ENCODE results near the gene SMAD2.
"Not testable (repeated sequence)": the region's sequence is repeated elsewhere in the genome, so short reads cannot be mapped to it uniquely, and the experiment has no call there.

SMAD2 gene

DNA sequence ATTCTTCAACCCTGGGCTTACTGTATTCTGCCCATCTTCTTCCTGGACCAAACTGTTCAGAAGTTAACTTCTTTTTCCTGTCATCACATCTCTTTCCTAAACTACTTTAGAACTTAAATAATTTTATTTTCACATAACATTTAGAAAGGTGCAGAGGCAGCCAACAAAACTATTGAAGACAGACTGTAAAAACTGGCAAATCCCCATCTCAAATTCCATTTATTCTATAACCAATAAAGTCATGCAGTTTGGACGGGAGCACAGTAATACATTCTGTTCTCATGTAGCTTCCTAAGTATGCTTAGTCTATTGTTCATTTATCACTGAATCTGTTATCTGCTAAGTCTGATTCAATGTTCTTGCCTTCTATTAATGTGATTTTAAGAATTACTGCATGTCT is 99.1 kb downstream of the SMAD2 start:
- no peak for DNase-seq

DNA sequence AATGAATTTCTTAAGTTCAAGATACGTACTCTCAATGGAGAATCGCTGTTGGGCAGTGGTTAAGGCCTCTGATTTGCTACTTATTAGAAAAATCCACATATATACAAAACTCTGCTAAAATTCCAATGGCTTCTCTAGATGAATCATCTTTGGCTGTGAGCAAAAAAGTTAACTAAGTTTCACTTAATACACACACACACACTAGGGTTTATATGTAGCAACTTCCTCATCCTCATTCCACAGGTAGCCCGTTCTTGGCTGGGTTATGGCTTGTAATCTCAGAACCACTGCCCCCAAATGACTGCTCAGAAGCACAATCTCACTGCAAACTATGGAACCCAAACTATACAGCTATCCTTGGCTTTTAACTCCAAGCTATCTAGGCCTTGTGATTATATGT is 99.7 kb downstream of the SMAD2 start:
- no peak for DNase-seq

DNA sequence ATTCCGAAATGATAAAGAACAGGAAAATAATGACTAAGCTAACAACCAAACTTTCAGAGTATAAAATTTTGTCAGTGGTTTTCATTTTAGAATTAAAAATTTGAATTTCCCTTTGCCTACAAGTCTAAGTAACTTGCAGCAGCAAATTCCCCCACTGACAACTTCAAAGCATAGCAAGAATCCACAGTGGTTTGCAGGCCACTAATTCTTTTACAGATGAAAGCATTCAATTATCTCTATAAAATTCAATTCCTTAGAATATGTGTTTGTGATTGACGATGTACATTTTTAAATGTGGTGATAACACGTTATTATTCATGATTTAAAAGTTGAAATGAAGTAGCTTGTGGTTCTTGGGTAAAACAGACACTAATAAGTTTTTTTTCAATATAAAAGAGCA is 100.6 kb downstream of the SMAD2 start:
- no peak for DNase-seq

DNA sequence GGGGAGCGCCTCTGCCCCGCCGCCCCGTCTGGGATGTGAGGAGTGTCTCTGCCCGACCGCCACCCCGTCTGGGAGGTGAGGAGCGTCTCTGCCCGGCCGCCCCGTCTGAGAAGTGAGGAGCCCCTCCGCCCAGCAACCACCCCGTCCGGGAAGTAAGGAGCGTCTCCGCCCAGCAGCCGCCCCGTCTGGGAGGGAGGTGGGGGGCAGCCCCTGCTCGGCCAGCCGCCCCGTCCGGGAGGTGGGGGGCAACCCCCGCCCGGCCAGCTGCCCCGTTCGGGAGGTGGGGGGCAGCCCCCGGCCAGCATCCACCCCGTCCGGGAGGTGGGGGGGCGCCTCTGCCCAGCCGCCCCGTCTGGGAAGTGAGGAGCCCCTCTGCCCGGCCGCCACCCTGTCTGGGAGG is 102.4 kb downstream of the SMAD2 start:
- DNase-seq, result not testable (repeated sequence)

DNA sequence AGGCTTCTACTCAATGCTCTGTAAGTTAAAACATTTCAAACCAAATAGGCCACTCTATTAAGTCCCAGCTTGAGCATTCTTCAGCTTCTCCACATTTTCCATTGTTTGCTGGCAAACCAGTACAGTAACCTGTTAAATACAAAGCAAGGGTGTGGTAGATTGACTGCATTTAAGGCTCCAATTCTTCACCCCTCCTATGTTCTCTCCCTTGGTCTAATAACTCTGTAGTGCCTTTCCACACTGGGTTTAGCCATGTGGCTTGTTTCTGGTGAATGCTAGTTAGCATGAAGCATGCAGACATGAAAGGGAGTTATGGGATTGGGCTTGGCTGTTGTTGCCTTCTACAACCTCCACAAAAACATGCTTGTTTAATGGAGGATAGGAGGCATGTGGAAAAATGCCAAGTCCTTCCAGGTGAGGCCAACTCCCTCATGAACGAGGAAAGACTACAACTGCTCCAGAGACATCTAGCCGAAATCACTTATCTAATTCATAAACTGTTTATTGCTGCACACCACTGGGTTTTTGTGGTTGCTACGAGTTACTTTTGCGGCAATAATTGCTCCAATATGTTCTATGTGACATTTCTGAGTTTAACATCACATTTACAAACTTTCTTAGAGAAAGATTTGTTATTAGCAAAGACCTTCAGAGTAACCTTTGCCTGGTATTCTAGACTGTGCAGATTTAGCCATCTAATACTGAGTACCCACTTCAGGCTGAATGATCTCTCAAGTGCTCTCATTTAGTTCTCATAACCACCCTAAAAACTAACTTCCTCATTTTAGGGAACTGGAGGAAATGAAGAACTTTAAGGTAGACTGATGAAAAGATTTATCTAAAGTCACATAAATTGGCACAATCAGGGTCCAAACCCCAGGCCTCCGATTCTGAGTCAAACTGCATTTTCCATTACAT is 104.0 kb downstream of the SMAD2 start:
- no peak for DNase-seq

DNA sequence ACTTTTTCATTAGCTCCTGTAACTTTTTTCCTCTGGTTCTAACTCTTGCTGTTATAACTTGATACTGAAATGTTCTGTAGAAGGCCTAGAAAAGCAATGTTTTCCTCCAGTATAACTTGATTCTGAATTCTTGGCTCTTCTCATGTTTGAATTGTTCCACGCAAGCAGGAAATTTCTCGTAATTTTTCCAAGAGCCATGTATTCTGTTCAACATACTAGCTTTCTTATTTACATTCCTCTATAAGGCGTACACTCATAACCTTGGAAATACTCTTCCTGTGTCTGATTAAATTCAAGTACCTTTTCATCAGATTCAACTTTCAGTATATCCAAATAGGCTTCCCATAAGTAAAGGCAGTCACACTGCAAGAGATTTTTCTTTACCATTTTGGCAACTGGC is 109.1 kb downstream of the SMAD2 start:
- DNase-seq, result no peak

DNA sequence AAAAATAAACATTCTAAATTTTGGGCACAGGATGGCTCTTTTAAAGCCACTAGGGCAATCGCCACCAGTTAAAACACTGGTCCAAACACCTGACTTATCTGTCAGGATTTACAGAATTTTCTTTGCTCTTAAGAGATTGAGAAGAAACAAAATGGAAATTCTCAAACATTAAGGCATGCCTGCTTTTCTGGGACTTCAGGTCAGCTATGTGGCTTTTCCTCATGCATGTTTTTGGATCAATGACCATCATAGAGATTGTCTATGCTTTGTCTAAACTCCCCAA is 112.7 kb downstream of the SMAD2 start:
- no peak for DNase-seq

DNA sequence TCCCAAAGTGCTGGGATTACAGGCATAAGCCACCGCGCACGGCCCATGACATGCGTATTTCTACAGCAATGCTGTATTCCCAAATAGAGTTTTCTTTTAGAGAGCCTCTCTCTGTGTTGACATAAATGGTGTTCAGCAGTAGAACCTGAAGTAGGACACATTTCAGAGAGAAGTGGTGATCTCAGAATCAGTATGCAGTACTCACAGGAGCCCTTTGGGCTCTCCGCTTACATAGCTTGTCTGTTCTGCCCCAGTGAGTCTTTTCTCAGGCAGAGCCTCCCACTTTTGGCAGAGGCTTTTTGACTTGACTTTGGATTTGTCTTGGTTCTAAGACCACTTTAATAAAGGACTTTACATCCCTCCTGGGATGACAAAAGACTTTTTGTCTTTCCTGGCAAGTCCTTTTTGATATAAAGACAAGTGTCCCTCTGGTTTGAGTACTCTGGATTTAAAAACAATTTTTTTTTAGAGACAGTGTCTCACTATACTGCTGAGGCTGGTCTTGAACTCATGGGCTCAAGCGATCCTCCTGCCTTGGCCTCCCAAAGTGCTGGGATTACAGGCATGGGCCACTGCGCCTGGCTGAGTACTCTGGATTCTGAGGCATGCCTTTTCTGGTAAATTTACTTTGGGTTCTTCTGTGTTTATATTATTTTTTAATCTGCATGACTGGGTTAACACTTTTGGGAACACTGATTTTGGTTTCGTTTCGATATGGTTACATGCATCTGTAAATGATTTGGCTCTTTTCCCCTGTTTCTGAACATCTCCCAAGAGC is 113.3 kb downstream of the SMAD2 start:
- no peak for DNase-seq

DNA sequence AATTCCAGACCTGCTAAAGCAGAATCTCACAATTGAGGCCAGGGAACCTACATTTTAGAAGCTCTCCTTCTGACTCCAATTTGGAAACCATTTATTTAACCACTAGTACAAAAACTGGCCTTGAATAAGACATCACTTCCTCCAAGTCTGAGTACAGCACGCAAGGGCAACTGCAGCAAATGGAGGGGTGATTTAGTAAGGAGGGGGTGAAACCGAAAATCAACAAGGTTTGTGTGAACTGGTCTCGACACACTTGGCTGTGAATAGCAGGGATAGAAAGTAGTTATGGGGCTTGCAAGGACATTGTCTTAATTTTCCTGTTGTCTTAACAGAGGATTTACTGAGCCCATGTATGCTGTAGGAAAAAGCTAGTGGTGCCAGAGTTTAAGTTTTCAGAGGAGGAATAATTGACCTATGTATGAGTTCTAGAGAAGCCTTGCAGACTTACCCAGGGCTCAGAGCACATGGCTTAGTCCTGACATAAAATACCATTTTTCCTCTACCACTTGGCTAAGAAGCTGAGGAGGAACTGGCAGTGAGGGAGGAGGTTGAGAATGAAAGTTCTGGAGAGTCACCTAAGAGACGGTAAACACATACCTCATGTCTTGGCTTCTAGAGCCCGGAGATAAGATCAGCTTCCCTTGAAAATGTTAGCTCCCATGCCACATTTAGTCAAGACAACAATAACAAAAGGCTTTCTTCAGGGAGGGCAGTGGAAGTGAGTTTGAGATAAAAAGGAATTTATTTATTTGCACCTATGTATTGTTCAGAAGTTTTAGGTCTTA is 114.8 kb downstream of the SMAD2 start:
- no peak for DNase-seq

DNA sequence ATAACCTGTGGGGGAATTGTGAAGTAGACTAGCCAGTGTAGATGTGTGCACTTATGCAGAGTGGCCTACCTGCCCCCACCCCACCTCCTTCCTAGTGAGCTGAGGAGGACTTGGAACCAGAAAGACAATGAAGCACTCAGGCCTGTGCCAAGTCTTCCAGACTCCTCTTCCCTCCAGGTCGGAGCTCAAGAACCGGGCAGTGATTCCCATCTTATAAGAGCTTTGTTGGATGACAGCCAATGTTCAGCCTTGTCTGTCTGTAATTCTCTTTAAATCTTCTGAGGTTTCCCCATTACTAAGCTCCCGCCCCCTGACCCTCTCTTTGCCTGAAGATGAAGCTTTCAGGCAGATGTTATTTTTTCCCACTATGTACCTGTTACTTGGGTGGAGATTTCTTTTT is 121.0 kb downstream of the SMAD2 start:
- DNase-seq, result no peak

DNA sequence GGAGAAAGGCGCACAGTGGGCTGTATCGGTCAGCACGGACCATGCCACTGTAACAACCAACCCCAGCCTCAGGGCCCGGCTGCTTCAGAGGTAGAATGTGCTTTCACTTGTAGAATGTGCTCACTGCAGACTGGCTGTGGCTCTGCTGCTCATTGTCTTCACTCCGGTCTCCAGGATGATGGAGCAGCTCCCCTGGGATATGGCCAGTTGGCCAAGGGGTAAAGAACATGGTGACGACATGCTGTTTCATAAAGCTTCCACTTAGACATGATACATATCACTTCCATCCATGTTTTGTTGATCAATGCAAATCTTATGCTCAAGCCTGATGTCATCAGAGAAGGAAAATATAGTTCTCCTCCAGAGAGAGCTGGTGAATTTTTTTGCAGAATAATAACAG is 127.7 kb downstream of the SMAD2 start:
- no peak for DNase-seq

DNA sequence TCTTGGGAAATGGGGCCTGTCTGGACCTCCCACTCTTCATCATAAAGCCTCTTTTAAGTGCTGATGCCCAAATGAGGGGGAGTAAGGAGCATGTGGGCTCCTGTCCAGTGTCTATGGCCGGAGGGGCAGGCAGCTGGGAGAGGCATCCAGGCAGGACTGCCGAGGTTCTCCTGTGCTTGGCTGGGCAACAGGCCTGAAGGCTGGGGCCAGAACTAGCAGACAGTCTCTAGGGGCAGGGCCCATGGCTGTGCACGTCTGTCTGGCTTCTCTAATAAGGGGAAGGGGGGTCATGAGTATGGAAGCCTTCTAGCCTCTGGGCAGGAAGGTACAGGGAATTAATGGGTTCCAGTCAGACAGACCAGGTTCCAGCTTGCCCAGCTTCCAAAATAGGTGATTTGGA is 128.6 kb downstream of the SMAD2 start:
- DNase-seq, result no peak

DNA sequence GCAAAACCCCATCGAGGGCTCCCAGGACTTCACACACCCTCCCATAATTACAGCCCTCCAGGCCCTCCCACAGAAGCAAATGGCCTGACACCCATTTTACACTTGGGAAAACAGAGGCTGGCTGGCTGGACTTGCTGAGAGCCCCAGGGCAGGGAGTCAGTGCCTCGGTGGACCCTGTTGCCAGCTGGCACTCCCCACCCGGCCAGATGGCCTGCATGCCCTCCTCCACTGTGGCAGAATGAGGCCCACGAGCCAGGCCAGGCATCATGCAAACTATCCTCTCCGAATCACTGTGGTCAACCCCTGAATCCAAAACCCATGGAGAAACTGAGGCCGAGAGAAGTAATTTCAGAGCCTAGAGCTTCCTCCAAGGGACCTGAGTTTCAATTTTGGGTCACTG is 129.7 kb downstream of the SMAD2 start:
- no peak for DNase-seq

DNA sequence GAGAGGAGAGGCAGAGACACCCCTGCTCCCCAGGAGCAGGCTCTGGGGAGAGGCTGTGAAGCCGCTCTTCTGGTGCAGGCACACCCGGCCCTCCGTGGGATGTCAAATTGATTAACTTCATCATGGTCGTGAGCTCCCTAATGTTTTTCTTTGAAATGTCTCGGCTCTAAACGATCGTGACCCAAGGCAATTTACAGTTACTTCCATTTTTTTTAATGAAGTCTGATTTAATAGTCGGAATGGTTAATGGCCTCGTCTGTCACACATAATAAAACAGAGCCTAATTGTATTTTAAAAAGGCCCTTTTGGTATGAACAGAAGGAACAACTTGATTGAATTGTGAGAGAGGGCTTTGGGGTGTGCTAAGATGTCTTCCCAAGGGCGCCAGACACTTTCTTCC is 130.2 kb downstream of the SMAD2 start:
- DNase-seq, result no peak

DNA sequence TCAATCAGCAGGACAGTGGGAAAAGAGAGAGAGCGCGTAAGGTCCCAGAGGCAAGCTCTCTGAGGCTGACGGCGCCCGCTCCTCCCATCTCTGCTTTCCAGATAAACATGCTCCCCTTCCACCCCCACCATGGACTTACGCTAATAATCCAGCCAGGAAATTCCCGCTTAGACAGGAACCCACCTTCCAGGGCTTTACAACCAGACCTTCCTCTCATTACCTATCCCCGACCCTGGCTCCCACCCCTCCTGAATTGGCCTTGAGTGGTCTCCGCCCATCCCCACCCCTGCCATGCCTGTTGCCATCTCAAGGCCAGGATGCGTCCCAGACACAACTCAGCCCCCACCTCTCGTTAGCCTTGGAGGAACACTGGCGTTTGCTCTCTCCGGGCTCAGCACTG is 131.1 kb downstream of the SMAD2 start:
- no peak for DNase-seq

DNA sequence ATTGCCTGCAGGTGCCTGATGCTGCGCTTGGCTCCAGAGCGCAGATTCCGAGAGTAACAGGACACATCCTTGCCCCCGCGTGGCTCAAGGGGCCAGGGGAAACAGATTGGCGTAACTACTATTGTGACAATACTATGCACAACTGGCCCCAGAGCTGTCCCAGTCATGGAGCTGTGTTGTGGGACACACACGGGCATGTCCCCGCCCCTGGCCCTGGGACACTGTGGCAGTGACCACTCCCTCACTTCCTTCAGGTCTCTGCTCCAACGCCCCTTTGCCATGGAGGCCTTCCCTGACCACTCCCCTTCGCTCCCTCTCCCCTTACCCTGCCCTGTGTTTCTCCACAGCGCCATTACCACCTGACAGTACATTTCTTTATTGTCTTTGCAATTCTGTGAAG is 132.1 kb downstream of the SMAD2 start:
- DNase-seq, result no peak

DNA sequence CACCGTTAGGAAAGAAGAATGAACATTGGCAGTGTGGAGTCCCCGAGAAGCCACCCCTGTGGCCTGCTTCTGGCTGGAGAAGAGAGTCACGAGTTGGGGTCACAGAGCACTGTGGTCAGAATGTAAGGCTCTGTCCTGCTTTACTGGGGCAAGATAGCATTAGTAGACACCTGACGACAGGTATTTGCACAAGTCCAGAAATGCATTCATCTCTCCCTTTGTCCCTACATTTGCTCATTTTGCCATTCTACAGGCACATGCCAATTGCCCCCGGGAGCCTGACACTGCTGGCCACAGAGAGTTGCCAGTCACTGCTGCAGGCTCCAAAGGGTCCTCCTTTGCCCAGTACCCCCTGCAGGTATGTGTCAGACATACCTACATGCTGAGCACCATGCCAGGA is 133.3 kb downstream of the SMAD2 start:
- no peak for DNase-seq

DNA sequence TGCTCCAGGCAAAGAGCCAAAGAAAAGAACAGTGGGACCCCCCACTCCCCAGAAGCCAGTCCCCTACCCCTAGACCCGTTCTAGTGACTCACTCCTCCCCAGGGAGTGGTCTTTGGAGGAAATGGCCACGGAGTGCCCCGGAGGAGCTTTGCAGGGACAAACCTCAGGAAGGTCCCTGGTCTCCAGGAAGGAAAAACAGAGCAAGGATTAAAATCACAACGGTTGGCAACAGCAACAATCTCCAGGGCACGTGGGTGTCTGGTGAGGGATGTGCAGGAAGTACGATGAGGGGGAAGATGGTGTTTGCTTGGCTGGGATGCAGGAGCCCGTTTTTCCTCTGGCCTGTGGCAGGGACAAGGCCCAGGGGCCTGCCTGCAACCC is 135.0 kb downstream of the SMAD2 start:
- DNase-seq, result no peak

DNA sequence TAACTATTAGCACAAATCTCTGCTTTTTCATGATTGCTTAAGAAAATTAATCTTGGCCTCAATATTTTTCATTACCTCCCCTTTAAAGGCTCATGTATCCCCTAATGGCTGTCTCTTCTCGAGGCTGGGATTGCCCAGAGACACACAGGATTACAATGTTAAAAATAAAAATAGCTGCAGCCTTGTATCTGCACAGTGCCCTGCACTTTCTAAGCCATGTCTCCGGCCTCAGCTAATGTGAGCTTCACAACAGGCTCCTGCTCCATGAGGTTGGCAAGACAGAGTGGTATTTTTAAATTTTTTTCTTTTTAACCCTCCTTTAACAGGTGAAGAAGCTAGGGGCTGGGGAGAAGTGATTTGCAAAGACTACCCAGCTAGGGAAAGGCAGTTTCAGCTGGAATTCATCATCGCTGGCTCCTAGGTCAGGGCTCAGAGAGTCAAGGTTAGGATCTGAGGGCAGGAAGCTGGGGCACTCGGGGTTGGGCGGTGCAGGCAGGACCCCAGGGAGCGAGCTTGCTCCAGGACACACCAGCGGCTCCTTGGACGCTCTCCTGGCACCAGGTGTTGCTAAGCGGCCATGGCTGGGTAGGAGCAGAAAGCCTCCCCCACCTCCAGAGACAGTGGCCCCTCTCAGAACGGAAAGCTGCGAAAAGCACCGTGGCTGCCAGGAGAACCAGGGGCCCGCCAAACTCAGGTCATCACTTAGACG is 135.6 kb downstream of the SMAD2 start:
- DNase-seq, result no peak

DNA sequence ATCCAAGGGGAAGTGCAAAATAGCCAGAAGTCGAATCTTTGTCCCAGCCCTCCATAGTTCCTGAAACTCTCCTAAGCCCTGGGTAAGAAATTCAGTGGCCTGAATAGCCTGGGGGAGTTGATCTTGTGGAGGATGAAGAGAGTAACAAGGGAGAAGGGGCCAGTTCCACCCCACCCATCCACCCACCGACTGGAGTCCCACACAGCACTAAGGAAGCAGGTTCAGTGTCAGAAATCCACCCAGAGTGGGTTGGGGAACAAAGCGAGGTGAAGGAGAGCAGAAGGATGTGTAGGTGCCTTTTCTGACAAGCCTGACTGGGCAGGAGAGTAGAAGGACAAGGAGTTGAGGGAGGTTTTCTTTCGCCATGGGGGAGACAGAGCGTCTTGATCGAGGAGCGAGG is 136.8 kb downstream of the SMAD2 start:
- no peak for DNase-seq

DNA sequence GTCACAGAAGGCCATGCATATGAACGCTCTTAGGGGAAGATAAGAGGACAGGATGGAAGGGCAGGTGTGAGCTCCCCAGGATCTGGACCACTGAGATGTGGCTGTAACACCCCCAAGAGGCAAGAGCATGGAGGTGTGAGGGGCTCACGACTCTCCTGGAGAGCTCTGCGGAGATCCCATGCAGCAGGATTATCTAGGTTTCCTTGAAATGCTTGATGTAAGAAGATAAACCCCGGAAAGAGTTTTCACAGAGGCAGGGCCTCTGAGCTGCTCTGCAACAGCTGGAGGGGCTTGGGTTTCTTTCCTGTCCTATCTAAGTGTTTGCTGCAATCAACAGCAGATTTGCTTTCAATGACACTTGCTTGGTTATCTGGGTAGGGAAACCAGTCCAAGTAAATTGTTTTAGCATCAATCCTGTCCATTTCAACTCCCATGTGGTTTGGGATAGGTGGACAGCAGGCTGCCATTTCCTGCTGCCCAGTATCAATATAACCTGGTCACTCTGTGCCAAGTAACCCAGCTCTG is 138.9 kb downstream of the SMAD2 start:
- no peak for DNase-seq

DNA sequence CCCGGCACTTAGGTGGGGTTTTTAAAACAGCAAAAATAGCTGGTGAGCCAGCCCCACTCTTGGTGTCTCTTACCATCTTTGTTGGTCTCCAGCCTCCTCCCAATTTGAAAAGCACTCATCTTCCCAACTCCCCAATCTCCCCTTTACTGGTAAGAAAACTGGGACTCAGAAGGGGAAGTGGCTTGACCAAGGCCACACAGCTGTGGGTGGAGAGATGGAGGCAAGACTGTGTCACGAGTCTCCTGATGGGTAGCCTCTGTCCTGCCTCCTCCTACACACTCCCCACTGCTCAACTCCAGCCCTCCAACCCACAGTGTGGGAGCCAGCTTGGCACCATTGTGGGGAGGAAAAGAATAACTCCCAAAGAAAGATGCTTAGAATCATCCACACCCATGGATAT is 140.4 kb downstream of the SMAD2 start:
- DNase-seq, result no peak

DNA sequence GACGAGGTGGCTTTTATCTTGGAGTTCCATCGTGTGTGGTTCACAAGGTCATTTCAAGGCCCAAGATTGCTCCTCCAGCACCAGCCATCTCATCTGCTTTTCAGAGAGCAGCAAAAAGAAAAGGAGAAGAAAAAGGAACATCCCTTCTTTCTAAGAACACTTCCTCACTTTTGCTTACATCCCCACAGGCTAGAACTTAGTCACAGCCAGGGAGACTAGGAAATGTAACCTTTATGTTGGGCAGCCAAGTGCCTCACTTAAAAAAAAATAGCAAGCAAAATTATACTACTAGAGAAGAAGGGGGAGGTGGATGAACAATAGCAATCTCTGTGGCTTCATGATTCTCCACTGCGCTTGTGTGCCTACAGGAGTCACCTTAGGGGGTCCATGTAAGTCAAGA is 141.8 kb downstream of the SMAD2 start:
- DNase-seq, result no peak

Measured in stimulated activated CD4-positive, alpha-beta T cell treated with anti-CD3 and anti-CD28 coated beads, Interleukin-15, amount 100 ng/mL, for 24 hours (primary cell).